ENCODE measurements around the gene CC2D1A. TPM values are rescaled to one million over a fixed set of nuclear protein-coding genes. Genes with fewer than 3 reads are reported as not detected.
A peak's percentile ranks its signal among the peaks of the same experiment; 100 is the strongest.

CC2D1A gene
- total and polyA plus RNA-seq, 2 experiments from 2014 or later: 23.1 to 39.7 TPM

GRCh38 chr19:13881692-13882418, 24.1 kb upstream of the CC2D1A start:
- Histone ChIP-seq H3K36me3 (ENCODE audit: insufficient read depth) (no peaks in the 10 kb centered on the region), H3K4me1 (ENCODE audit: insufficient read depth) (peaks cover 19% of the 10 kb centered on the region), H2AFZ (peak overlapping the region; percentile 52; the same call in 1 of the 2 replicates), H3K4me3 (peak overlapping the region; percentile 50; the same call in 1 of the 2 replicates), H3F3A (replicated peaks; ENCODE audit: low read depth) (peaks cover 8% of the 10 kb centered on the region), H3K4me2 (peak overlapping the region; percentile 80), H4K20me1 (replicated peaks; ENCODE audit: insufficient read depth) (no peaks in the 10 kb centered on the region), H3K79me2 (replicated peaks; ENCODE audit: insufficient read depth) (no peaks in the 10 kb centered on the region), H3K9me2 (ENCODE audit: insufficient read depth) (no peaks in the 10 kb centered on the region), H3K27me3 (ENCODE audit: insufficient read depth) (peaks cover 9% of the 10 kb centered on the region), H3K27ac (ENCODE audit: low read depth) (peak overlapping the region; percentile 87; the same call in 1 of the 2 replicates)
- H3K9me3 Mint-ChIP-seq: no peaks in the 10 kb centered on the region
- DNase-seq (ENCODE audit: low spot score): peak; percentile 21
- no peak overlapping the region; the same call in 1 of the 2 replicates for H3K27ac Mint-ChIP-seq
- H3K4me1 Mint-ChIP-seq: peaks cover 26% of the 10 kb centered on the region
- H3K4me3 Mint-ChIP-seq: peak overlapping the region; percentile 17; the same call in 2 of the 3 replicates
- peaks cover 4% of the 10 kb centered on the region for H3K27me3 Mint-ChIP-seq (ENCODE audit: insufficient read depth, low read depth, poor library complexity)
- ATAC-seq: no peak
- H3K36me3 Mint-ChIP-seq (ENCODE audit: low read depth): no peaks in the 10 kb centered on the region
- TF ChIP-seq EZH2 (IDR thresholded peaks at IDR 0.05; ENCODE audit: low read depth, unreplicated experiment) (no peak), ZNF331 (CRISPR knock-in tag; IDR thresholded peaks at IDR 0.05; ENCODE audit: low read depth) (no peak), EZH2phosphoT487 (IDR thresholded peaks at IDR 0.05; ENCODE audit: unreplicated experiment) (no peak), STAT1 (IDR thresholded peaks at IDR 0.05; ENCODE audit: unreplicated experiment) (no peak), ZNF114 (CRISPR knock-in tag; IDR thresholded peaks at IDR 0.05) (no peak), POLR2AphosphoS5 (IDR thresholded peaks at IDR 0.05; ENCODE audit: low read depth) (no peak), CREB1 (CRISPR knock-in tag; IDR thresholded peaks at IDR 0.05; ENCODE audit: low read depth) (no peak), CTCF (conservative IDR thresholded peaks at IDR 0.05; ENCODE audit: low read depth in 2 of 2) (no peak), NANOG (IDR thresholded peaks at IDR 0.05; ENCODE audit: borderline replicate concordance) (no peak), ETS1 (IDR thresholded peaks at IDR 0.05) (no peak), JUNB (IDR thresholded peaks at IDR 0.05; ENCODE audit: unreplicated experiment) (no peak), ZNF462 (CRISPR knock-in tag; IDR thresholded peaks at IDR 0.05) (no peak)
- TF ChIP-seq, protein P1, sequence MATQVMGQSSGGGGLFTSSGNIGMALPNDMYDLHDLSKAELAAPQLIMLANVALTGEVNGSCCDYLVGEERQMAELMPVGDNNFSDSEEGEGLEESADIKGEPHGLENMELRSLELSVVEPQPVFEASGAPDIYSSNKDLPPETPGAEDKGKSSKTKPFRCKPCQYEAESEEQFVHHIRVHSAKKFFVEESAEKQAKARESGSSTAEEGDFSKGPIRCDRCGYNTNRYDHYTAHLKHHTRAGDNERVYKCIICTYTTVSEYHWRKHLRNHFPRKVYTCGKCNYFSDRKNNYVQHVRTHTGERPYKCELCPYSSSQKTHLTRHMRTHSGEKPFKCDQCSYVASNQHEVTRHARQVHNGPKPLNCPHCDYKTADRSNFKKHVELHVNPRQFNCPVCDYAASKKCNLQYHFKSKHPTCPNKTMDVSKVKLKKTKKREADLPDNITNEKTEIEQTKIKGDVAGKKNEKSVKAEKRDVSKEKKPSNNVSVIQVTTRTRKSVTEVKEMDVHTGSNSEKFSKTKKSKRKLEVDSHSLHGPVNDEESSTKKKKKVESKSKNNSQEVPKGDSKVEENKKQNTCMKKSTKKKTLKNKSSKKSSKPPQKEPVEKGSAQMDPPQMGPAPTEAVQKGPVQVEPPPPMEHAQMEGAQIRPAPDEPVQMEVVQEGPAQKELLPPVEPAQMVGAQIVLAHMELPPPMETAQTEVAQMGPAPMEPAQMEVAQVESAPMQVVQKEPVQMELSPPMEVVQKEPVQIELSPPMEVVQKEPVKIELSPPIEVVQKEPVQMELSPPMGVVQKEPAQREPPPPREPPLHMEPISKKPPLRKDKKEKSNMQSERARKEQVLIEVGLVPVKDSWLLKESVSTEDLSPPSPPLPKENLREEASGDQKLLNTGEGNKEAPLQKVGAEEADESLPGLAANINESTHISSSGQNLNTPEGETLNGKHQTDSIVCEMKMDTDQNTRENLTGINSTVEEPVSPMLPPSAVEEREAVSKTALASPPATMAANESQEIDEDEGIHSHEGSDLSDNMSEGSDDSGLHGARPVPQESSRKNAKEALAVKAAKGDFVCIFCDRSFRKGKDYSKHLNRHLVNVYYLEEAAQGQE (IDR thresholded peaks at IDR 0.05; ENCODE audit: unreplicated experiment): no peak
